Endothelial cell (in vitro differentiated cells): ENCODE data around the gene SLC6A13. TPM values are rescaled to one million over a fixed set of nuclear protein-coding genes. Genes with fewer than 3 reads are reported as not detected.
A peak's percentile ranks its signal among the peaks of the same experiment; 100 is the strongest.

Source experiments
- DNase-seq: peaks from one replicate; pipeline ENCODE4 v3.0.0; 2021; ENCODE audit warnings: low spot score
- H3K27ac Mint-ChIP-seq: one replicate; pipeline ENCODE4 v1.8.0; 2021; ENCODE audit warnings: mixed read lengths, inconsistent platforms; ENCODE audit not compliant: unreplicated experiment
- H3K27me3 Mint-ChIP-seq: one replicate; pipeline ENCODE4 v1.8.0; 2021; ENCODE audit warnings: mild to moderate bottlenecking, moderate library complexity, mixed read lengths, inconsistent platforms; ENCODE audit not compliant: unreplicated experiment
- H3K36me3 Mint-ChIP-seq: one replicate; pipeline ENCODE4 v1.8.0; 2021; ENCODE audit warnings: mild to moderate bottlenecking, low read depth, mixed read lengths, inconsistent platforms; ENCODE audit not compliant: unreplicated experiment
- H3K4me1 Mint-ChIP-seq: one replicate; pipeline ENCODE4 v1.8.0; 2021; ENCODE audit warnings: mild to moderate bottlenecking, mixed read lengths, inconsistent platforms; ENCODE audit not compliant: unreplicated experiment
- H3K4me3 Mint-ChIP-seq: one replicate; pipeline ENCODE4 v1.8.0; 2021; ENCODE audit warnings: mild to moderate bottlenecking, mixed read lengths, inconsistent platforms; ENCODE audit not compliant: unreplicated experiment
- H3K9me3 Mint-ChIP-seq: one replicate; pipeline ENCODE4 v1.8.0; 2021; ENCODE audit warnings: mixed read lengths, inconsistent platforms; ENCODE audit not compliant: unreplicated experiment
- total RNA-seq: library from RNA; stranded (reverse); fragmentation: NEBNext Ultra II Directional; extraction: Animal tissue kit (Norgen Biotek cat#: 25700); gene quantifications from one replicate; pipeline ENCODE4 v1.2.1, GENCODE V29; 2021; ENCODE audit not compliant: unreplicated experiment
- TF ChIP-seq, protein P1 (sequence below): fragments of 200-600 bp; sonication (generic); IDR thresholded peaks from one replicate; pipeline ENCODE4 v1.5.0; 2021; ENCODE audit warnings: antibody characterized with exemption; ENCODE audit not compliant: unreplicated experiment

SLC6A13 gene
- total RNA-seq, 1 donor from 2014 or later, result 0.90 TPM

GRCh38 chr12:230925-231671 lies 31.5 kb downstream of the SLC6A13 start:
- no peak overlapping the region for H3K27ac Mint-ChIP-seq
- no peak overlapping the region for H3K4me3 Mint-ChIP-seq
- peaks cover 3% of the 10 kb centered on the region for H3K36me3 Mint-ChIP-seq
- DNase-seq, result no peak
- TF ChIP-seq, protein P1, sequence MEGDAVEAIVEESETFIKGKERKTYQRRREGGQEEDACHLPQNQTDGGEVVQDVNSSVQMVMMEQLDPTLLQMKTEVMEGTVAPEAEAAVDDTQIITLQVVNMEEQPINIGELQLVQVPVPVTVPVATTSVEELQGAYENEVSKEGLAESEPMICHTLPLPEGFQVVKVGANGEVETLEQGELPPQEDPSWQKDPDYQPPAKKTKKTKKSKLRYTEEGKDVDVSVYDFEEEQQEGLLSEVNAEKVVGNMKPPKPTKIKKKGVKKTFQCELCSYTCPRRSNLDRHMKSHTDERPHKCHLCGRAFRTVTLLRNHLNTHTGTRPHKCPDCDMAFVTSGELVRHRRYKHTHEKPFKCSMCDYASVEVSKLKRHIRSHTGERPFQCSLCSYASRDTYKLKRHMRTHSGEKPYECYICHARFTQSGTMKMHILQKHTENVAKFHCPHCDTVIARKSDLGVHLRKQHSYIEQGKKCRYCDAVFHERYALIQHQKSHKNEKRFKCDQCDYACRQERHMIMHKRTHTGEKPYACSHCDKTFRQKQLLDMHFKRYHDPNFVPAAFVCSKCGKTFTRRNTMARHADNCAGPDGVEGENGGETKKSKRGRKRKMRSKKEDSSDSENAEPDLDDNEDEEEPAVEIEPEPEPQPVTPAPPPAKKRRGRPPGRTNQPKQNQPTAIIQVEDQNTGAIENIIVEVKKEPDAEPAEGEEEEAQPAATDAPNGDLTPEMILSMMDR, result no peak
- H3K27me3 Mint-ChIP-seq, result peaks cover 3% of the 10 kb centered on the region
- peaks cover 3% of the 10 kb centered on the region for H3K9me3 Mint-ChIP-seq
- H3K4me1 Mint-ChIP-seq, result peaks cover 7% of the 10 kb centered on the region

- Mint-ChIP-seq H3K36me3 (no peaks in the 10 kb centered on the region), H3K27ac (no peak overlapping the region), H3K27me3 (peaks cover 2% of the 10 kb centered on the region), H3K4me3 (no peak overlapping the region), H3K4me1 (peaks cover 7% of the 10 kb centered on the region), H3K9me3 (no peaks in the 10 kb centered on the region)
- DNase-seq, result no peak
- TF ChIP-seq, protein P1, result no peak
Observed at GRCh38 chr12:229441-230191, 33.0 kb downstream of the SLC6A13 start.

DNA sequence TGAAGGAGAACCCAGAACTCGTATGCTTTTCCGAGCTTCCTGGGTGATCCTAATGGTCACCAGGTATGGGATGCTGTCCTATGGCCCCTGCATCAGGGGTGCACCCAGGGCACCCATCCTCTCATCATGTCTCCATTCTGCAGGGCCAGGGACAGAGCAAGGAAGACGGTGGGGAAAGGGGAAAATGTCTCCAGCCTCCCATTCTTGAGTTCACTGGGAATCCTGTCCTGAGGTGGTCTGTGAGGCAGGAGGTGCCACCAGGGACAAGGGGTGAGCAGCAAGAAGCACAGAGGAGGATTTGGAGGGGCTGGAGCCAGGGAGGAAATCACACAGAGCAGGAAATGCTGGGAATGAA lies 33.8 kb downstream of the SLC6A13 start:
- Mint-ChIP-seq H3K27me3 (peaks cover 2% of the 10 kb centered on the region), H3K4me3 (no peak overlapping the region), H3K9me3 (no peaks in the 10 kb centered on the region), H3K36me3 (no peaks in the 10 kb centered on the region), H3K27ac (peak overlapping the region; percentile 45), H3K4me1 (peaks cover 7% of the 10 kb centered on the region)
- TF ChIP-seq, protein P1, result no peak
- DNase-seq, result no peak

DNA sequence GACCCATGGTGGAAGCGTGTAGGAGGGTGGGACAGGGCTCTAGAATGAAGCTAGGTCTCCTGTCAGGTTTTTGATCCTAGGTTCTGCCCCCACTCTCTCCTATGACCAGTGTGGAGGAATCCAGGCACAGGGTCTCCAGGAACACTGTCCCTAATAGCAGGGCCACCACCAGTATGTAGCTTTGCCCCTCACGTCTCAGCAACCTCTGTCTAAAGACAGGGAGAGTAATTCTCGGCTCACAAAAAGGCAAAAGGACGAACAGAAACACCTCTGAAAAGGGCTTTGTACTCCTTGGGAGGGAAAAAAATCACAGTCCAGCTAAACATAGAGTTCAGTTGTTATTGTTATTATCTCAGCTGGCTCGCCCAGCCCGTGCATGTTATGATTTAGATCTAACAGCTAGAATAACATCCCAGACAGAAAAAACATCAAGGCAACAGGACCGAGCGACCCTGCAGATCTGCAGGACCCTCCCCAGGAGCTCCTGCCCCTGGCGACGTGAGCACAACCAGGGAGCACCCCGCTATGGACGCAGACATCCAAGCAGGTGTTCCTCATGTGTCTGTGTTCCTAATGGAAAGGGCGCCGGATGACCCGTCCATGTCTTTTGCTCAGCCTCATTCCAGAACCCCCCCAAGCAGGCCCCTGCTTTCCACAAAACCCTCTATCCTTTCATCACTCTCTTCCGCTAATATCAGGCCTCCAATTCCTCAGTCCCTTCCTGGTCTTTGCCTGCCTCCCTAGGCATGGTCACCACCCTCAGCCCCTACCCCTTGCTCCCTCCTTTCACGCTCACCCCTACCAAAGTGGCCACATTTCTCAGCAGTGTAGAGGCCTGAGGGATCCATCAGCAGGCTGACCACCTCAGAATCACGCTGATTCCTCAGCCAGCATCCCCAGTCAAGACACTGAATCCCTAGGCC lies 34.5 kb downstream of the SLC6A13 start:
- H3K4me1 Mint-ChIP-seq, result peaks cover 5% of the 10 kb centered on the region

More for the DNA sequence above, 34.5 kb downstream of the SLC6A13 start:
- no peak for DNase-seq
- Mint-ChIP-seq H3K27me3 (peaks cover 2% of the 10 kb centered on the region), H3K27ac (peak overlapping the region; percentile 45), H3K36me3 (no peaks in the 10 kb centered on the region), H3K4me3 (no peak overlapping the region), H3K9me3 (no peaks in the 10 kb centered on the region)
- TF ChIP-seq, protein P1, result no peak
